Activated CD4-positive, CD25-positive, alpha-beta regulatory T cell (primary cell): ENCODE data around the gene DSTN.

Experiments used
- DNase-seq, 4 experiments: peaks; one replicate each; lab custom pipeline; 2025; lab: John Stamatoyannopoulos, UW

DSTN gene

DNA sequence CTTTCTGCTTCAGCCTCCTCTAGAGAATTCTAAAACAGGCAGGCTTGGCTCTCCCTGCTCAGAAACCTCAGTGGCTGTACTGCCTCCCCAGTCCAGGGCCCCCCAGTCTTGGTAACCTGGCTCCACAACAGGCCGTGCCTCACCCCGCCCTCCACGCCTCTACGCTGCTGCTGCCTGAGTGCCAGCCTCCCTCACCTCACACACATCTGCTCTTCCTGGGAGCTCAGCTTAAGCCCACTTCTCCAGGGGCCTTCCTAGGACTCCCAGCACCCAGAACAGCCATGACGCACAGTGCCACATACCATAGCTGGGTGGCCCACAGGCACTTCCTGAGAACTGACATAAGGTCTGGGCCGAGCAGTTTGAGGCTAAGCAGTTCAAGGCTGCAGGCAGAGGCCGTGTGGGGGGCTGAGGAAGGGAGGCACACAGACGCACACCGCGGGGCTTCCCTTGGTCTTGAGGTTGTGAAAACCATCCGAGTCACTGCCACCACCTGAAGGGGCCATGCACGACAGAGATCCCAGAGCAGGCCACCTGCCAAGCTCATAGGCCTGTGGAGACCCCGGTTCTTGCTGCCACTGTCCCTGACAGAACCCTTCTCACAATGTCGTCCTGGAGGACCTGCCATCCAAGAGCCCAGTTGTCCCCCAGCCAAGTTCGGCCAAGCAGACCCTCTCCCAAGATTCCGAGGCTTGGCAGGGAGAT lies 42.6 kb downstream of the DSTN start:
- no peak for DNase-seq

DNA sequence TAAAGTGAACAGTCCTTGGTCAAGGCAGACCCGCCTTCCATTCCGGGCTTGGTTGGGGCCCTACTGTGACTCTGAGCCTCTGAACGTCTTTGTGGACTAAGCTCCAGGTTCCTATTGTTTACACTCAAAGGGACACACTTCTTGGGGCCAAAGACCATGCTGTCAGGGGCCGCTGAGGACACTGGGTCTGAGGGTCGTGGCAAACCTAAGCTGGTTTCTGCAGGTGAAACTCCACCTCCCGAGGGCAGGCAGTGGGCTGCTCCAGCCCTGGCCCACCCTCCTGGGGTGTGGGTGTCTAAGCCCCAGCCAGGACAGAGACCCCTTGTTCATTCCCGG lies 43.1 kb downstream of the DSTN start:
- no peak for DNase-seq

DNA sequence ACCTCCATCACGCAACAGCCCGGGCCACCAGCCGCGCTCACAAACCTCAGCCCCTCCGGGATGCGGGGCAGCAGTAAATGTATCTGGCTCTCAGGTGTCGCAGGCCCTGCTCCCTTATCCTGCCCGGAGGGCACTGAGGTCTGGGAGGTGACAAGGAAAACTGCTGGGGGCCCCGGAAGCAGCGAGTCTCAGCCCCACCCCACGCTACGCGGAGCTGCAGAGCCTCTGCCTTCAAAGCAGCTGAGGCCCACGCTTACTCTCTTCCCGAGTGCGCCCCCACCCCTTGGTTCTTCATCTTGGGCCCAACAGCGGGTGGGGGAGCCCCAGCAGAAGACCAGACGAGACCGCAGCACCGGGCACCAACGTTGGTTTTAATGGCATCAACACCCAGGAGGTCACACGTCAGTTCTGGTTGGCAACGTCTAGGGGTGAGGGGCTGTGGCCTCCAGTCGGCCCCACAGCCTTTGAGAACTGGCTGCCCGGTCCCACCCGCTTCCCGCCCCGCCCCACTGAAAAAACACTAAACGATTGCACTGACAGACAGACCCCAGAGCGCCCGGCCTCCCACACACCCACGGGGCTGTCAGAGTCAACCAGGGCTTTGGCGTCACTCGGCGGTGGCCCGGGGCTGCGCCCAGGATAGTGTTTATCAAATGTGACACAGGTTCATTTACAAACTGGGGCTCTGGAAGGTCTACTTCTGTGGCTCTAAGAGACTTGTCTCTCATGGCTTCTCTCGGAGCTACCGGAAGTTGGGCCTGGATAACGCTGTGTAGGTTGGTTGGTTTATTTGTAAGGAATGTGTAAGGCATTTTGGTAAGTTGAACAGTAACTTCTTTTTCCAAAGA lies 43.7 kb downstream of the DSTN start:
- no peak for DNase-seq

DNA sequence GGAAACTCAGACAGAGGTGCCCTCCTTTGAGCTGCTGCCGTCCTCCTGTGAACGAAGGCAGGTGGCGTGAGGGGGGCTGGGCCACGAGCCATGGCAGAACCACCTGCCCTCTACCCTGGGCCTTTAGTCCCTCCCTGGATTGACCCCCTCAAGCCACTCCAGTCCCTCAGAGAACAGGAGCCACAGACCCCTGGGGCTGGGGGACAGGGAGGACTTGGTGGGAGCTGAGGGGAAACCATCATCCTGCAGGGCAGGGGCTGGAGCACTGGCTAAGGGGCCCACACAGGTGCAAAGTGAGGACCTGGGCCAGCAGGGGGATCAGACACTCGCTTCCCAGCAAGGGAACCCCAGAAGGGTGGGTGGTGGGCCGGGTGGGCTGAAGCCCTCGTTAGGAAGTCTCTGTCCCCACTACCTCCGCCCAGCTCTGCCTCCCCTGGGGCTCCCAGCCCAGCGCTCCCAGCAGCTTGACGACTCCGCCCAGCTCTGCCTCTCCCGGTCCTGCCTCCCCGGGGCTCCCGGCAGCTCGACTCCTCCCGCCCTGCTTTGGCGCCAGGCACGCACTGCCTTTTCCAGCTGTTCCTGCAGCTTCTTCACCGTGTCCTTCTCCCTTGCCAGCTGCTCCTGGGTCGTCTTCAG lies 44.4 kb downstream of the DSTN start:
- no peak for DNase-seq

DNA sequence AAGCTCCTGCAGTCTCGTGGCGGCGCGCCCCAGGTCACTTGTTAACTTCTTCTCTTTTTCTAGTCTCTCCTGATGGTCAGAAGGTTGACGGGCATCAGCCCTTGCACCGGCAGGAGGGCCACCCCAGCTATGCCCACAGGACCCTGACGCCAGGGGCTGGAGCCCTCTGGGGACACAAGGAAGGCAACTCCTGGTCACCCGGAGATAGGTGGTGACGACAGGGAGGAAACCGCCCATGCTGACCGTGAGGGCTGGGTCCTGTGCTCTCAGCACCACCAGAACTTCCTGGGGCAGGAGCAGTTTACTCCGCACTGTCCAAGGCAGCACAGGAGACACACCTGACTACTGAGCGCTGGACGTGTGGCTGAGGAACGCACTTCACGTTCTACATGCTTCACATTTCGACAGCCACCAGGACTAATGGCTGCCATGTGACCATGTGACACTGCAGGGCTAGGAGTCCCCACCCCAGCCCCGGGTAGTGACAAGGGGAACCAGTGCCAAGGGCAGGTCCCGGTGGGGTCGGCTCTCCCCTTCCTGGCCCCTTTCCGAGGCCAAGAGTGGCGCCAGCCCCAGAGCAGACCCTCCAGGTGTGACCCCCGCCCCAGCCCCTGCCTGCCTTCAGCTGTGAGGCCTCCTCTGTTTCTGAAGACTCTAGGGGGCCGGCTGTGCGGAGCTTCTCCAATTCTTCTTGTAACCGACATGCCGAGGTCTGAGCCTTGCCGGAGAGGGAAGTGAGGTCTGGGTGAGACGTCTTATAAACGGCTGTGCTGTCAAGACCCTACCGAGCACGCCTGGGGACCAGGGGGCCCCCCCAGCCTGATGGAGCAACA lies 45.2 kb downstream of the DSTN start:
- DNase-seq: no peak

- no peak for DNase-seq
Observed at GRCh38 chr20:17615645-17616479, 46.0 kb downstream of the DSTN start.

- DNase-seq: no peak
Observed at GRCh38 chr20:17616480-17617211, 46.8 kb downstream of the DSTN start.

- no peak for DNase-seq
Observed at GRCh38 chr20:17617212-17617867, 47.5 kb downstream of the DSTN start.

- DNase-seq: no peak
Observed at GRCh38 chr20:17617868-17618672, 48.2 kb downstream of the DSTN start.

- no peak for DNase-seq
Observed at GRCh38 chr20:17618673-17619013, 48.8 kb downstream of the DSTN start.

- DNase-seq: no peak
Observed at GRCh38 chr20:17619351-17620093, 49.6 kb downstream of the DSTN start.

DNA sequence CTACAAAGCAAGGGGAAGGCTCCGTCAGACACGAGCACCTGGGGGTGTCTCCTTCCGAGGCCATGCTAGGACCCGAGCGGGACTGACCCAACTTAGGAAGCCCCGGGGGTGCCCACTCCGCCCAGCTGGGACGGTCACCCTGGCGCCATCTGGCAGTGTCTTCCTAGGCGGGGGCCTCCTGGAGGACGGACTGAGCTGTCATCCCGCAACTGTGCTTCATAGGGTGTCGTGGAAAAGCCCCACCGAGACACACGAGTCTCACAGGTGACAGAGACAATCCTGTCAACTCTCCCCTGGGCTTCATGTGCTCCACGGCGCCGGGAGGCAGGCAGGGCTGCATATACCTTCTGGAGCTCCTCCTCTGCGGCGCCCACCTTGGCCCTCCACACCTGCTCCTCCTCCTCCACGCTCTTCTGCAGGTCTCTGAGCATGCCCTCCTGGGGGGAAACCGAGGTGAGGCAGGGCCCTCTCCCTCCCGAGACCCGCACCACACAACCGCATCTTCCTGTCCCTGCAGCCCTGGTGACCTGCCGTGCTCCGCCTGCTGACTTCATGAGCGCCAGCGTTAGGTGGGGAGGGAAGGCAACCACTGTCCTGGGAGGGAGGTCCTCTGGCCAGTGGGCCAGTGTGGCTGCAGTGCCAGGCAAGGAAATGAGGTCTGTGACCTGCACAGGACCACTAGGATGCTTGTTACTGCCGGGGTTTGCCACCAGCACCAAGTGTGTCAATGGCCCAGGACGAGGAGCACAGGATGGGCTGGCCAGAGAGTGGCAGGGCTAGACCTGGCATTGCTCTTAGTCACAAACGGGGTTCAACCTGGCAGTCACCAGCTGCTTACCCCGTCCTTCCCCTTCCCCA lies 50.7 kb downstream of the DSTN start:
- no peak for DNase-seq

- no peak for DNase-seq
Observed at GRCh38 chr20:17621229-17621968, 51.5 kb downstream of the DSTN start.

- DNase-seq: no peak
Observed at GRCh38 chr20:17622086-17622850, 52.4 kb downstream of the DSTN start.

DNA sequence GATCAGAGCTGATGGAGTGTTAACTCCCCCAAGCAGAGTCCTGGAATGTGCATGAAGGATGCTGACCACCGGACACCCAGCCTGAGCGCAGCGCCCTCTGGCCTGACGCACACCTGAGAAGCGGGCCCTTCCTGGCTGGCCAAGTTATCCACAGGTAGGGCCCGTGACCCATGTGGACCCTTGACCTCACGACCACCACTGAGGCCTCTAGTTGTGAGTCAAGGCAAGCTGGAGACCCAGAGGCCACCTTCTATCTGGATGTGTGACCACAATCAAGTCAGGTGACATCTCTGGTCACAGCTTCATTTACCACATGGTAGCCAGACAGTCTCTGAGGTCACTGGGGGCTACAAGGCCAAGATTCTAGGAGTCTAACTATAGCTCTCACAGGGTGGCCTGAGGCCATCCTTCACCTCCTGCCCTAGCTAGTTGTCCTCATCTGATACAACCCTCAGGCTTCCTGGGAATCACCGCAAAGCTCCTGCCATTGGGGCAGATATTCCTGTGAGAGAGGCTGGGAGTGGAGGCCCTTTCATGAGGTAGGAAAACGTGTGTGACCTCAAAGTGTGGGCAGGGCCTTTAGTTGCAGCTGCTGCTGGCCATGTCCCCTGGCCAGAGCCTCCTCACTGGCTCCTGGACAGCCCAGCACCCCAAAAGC lies 53.1 kb downstream of the DSTN start:
- DNase-seq: no peak

- no peak for DNase-seq
Observed at GRCh38 chr20:17624070-17624469, 54.2 kb downstream of the DSTN start.
